ENCODE data around the gene SNAP47.

DNA sequence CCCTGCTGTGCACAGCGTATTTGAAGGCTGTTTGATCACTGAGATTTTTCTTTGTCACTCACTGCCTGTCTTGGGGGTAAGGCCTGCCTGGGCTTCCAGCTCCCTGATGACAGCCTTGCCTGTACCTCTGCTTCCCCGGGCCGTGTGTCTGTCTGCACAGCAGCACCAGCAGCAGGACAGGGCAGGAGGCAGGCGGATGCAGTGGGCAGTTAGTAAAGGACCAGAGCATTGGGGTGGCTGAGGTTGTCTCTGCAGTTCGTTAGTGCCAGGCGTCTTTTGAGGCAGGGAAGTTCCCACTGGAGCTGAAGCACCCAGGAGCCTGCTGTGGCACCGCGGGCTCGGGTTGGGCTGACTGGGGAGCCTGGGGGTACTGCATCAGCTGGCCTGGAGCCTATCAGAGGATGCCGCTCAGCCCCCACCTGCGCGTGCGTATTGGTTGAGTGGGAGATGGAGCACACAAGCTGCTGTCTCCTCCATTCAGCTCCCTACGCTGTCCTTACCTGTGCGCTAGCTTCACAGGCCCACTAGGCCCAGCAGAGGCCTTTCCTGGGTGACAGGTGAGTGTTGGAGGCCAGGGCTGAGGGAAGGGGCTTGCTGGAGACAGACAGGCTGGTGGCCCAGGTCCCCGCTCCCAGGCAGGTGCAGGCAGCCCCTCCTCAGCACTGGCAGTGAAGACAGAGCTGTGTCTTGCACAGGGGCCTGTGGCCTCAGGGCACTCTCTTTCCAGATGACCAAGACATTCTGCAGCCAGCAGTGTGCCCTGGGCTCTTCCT lies 28.2 kb downstream of the SNAP47 start:
- TF ChIP-seq, protein P1, sequence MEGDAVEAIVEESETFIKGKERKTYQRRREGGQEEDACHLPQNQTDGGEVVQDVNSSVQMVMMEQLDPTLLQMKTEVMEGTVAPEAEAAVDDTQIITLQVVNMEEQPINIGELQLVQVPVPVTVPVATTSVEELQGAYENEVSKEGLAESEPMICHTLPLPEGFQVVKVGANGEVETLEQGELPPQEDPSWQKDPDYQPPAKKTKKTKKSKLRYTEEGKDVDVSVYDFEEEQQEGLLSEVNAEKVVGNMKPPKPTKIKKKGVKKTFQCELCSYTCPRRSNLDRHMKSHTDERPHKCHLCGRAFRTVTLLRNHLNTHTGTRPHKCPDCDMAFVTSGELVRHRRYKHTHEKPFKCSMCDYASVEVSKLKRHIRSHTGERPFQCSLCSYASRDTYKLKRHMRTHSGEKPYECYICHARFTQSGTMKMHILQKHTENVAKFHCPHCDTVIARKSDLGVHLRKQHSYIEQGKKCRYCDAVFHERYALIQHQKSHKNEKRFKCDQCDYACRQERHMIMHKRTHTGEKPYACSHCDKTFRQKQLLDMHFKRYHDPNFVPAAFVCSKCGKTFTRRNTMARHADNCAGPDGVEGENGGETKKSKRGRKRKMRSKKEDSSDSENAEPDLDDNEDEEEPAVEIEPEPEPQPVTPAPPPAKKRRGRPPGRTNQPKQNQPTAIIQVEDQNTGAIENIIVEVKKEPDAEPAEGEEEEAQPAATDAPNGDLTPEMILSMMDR (IDR thresholded peaks at IDR 0.05), result no peak
- TF ChIP-seq POLR2A (IDR thresholded peaks at IDR 0.05) (no peak), EP300 (IDR thresholded peaks at IDR 0.05) (no peak)
